ENCODE measurements around the gene LRRC3. TPM values are rescaled to one million over a fixed set of nuclear protein-coding genes. Genes with fewer than 3 reads are reported as not detected.

LRRC3 gene
- total RNA-seq, 4 donors from 2014 or later, result 3.9 to 6.2 (median 4.7) TPM

DNA sequence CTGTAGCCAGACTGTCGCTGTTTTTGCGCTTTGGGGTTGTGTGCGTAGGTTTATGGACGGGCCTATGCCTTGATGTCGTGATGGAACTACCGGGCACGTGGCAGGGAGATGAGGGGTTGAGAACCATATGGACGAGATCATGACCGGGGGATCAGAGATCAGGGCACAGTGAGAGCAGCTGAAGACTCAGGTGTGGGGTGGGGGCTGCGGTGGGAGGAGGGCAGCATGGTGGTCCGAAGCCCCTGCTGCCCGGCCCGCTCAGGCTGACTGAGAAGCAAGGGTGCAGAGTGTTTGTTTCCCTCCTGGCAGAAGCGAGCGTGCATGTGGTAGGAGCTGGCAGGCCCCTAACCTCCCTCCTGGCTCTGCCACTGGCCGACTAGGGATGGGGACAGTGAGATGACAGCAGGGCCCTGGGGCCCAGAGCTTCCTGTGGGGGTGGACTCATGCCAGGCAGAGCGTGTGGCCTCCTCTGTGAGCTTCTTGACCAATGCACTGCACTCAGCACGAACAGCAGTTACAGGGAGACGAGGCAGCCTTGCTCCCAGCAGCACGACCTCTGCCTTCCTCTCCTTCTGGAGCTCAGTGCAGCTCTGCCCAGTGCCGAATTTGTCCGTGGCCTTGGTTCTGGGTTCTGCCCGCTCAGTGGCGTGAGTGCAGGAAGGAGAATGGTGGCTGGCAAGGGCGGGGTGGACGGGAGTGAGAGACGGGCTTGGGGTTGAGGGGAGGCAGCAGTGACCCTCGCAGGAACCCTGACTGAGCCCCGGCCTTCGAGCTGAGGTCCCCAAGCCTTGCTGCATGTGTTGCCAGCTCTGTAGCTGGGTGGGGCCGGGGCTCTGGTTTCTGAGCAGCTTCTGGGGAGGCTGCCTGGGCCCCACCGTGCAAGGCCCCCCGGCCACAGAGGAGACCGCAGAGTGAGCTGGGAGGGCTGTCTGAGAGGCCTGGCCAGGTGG, 22.2 kb upstream of the LRRC3 start:
- Histone ChIP-seq H3K27me3 (peaks cover 8% of the 10 kb centered on the region), H3K9me3 (peaks cover 12% of the 10 kb centered on the region), H3K36me3 (no peaks in the 10 kb centered on the region), H3K4me3 (no peak overlapping the region), H3K27ac (no peak overlapping the region), H3K4me1 (no peaks in the 10 kb centered on the region)
- TF ChIP-seq POLR2AphosphoS5 (IDR thresholded peaks at IDR 0.05), result no peak
- no peak for TF ChIP-seq EP300 (IDR thresholded peaks at IDR 0.05)
- TF ChIP-seq CTCF (IDR thresholded peaks at IDR 0.05), result no peak
- TF ChIP-seq POLR2A (IDR thresholded peaks at IDR 0.05), result no peak
- peak; percentile 60 to 71 for DNase-seq (ENCODE audit: low spot score in 2 of 2)
- WGBS, result 87% methylated on average over 20 of the region's 34 CpGs

DNA sequence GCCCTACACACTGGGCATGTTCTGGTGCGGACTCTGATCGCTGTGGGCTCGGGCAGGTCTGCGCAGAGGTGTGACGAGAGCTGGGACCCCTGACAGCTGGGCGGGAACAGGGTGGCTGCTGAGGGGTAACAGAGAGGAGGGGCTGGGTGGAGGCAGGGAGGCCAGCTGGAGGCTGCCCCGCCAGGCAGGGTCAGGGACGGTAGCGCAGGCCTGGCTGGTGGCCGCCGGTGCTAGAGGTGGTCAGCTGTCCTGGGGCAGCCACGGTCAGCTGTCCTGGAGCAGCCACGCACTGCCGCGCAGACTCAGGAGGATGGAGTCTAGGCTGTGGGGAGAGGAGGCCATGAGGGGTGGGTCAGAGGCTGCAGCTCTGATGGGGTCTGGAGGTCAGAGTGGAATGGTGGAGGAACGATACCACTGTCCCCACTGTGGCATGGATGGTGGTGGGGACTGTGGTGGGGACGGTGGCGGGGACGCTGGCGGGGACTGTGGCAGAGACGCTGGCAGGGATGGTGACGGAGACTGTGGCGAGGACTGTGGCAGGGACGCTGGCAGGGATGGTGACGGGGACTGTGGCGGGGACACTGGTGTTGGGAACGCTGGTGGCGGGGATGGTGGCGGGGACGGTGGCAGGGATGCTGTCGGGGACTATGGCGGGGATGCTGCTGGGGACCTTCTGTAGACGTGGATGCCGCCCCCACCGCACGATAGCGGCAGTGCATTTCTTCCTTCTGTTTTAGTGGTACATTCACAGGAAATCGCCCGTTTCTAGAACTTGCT, 21.3 kb upstream of the LRRC3 start:
- Histone ChIP-seq H3K36me3 (no peaks in the 10 kb centered on the region), H3K4me3 (no peak overlapping the region), H3K27me3 (peaks cover 15% of the 10 kb centered on the region), H3K27ac (no peak overlapping the region), H3K9me3 (peaks cover 12% of the 10 kb centered on the region), H3K4me1 (peaks cover 4% of the 10 kb centered on the region)
- peak; percentile 41 to 70 for DNase-seq (ENCODE audit: low spot score in 2 of 2)
- TF ChIP-seq POLR2A (IDR thresholded peaks at IDR 0.05), result no peak
- no peak for TF ChIP-seq CTCF (IDR thresholded peaks at IDR 0.05)
- no peak for TF ChIP-seq EP300 (IDR thresholded peaks at IDR 0.05)
- no peak for TF ChIP-seq POLR2AphosphoS5 (IDR thresholded peaks at IDR 0.05)
- 92% methylated on average over 39 of the region's 39 CpGs for WGBS

DNA sequence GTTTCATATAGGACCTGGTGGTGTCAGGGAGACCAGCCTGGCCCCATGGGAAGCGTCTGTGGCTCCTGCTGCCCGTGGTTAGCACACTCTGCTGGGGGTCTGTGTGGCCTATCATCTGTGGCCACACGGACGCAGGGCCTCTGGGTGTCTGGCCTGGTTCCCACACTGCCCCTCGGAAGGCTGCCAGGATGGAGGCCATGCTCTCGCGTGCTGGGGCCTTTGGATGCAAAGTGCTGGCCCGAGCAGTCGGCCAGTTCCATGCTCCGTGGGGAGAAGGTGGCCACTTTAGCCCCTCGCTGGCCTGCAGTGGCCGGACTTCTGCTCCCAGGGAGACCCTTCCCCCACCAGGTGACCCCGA, 20.8 kb upstream of the LRRC3 start:
- no peak for TF ChIP-seq CTCF (IDR thresholded peaks at IDR 0.05)
- TF ChIP-seq POLR2A (IDR thresholded peaks at IDR 0.05), result no peak
- TF ChIP-seq EP300 (IDR thresholded peaks at IDR 0.05), result no peak
- no peak for TF ChIP-seq POLR2AphosphoS5 (IDR thresholded peaks at IDR 0.05)
- DNase-seq (ENCODE audit: low spot score in 2 of 2), result peak; percentile 48 to 54
- Histone ChIP-seq H3K27ac (no peak overlapping the region), H3K4me1 (peaks cover 4% of the 10 kb centered on the region), H3K27me3 (peaks cover 19% of the 10 kb centered on the region), H3K36me3 (no peaks in the 10 kb centered on the region), H3K9me3 (peaks cover 10% of the 10 kb centered on the region), H3K4me3 (no peak overlapping the region)
- WGBS, result 62% methylated on average over 2 of the region's 13 CpGs

DNA sequence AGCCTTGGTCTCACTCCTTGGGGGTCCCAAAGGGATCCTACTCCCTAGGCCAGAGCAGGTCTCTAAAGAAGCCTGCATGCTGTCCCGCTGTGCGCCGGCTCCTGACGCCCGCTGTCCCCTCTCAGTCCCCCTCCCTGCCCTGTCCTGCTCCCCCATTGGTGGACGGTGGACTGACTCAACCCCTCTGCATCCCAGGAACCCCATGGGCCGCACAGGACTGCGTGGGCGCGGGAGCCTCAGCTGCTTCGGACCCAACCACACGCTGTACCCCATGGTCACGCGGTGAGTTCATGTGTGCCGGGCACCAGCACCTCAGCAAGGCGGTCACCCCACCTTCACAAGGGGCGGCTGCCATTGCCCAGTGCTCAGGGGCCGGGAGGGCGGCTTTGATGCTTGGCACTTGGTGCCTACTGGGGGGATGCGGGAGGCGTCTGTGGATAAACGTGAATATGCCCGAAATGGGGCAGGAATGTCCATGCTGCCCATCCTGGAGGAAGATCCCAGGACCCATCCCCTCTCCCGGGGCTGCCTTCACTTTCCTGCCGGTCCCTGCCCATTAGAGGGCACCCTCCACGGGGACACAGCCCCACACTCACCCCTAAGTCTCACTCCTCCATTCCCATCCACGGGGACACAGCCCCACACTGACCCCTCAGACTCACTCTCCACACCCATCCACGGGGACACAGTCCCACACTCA, 20.2 kb upstream of the LRRC3 start:
- H3K4me3 ChIP-seq, result no peak overlapping the region
- WGBS, result 80% methylated on average over 16 of the region's 28 CpGs

DNA sequence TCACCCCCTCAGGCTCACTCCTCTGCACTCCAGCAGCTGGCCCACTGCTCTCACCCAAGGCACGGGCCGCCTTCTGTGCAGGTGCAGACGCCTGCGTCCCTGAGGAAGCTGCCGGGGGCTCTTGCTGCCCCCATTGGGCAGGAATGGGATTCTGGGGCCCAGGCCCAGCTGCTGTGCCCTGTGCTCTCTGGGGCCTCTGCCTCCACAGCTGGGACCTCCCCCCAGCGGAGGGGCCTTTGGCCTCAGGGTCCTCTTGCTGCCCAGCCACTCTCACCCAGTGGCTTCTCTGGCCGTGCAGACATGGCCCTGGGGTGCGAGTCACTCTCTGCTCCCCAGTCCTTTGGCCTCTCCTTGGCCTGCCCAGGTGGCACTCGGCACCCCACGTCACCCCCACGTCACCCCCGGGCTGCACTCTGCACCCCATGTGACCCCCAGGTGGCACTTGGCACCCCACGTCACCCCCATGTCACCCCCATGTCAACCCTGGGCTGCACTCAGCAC, 19.1 kb upstream of the LRRC3 start:
- DNase-seq (ENCODE audit: low spot score in 2 of 2), result peak; percentile 40 to 71
- H3K4me3 ChIP-seq, result no peak overlapping the region
- no peaks in the 10 kb centered on the region for H3K36me3 ChIP-seq
- 97% methylated on average over 7 of the region's 13 CpGs for WGBS
- H3K27me3 ChIP-seq, result peaks cover 19% of the 10 kb centered on the region
- H3K4me1 ChIP-seq, result peaks cover 4% of the 10 kb centered on the region
- no peak overlapping the region for H3K27ac ChIP-seq
- no peak for TF ChIP-seq CTCF (IDR thresholded peaks at IDR 0.05)
- TF ChIP-seq POLR2A (IDR thresholded peaks at IDR 0.05), result no peak
- no peak for TF ChIP-seq POLR2AphosphoS5 (IDR thresholded peaks at IDR 0.05)
- TF ChIP-seq EP300 (IDR thresholded peaks at IDR 0.05), result no peak
- H3K9me3 ChIP-seq, result peaks cover 3% of the 10 kb centered on the region

More for the DNA sequence above, 20.2 kb upstream of the LRRC3 start:
- peaks cover 4% of the 10 kb centered on the region for H3K4me1 ChIP-seq
- TF ChIP-seq EP300 (IDR thresholded peaks at IDR 0.05) (no peak), POLR2AphosphoS5 (IDR thresholded peaks at IDR 0.05) (no peak)
- H3K27me3 ChIP-seq, result peaks cover 19% of the 10 kb centered on the region
- H3K27ac ChIP-seq, result no peak overlapping the region
- DNase-seq (ENCODE audit: low spot score in 2 of 2), result peak; percentile 54 to 70
- H3K36me3 ChIP-seq, result no peaks in the 10 kb centered on the region
- H3K9me3 ChIP-seq, result peaks cover 5% of the 10 kb centered on the region

Measured in suprapubic skin (tissue), 4 donors.